Measurements from ENCODE around the gene FEZ2. TPM values are rescaled to one million over a fixed set of nuclear protein-coding genes. Genes with fewer than 3 reads are reported as not detected.

Gene FEZ2
- total and polyA plus RNA-seq, 4 donors, result 36.1 to 59.4 (median 58.5) TPM

GRCh38 chr2:36582538-36582937, 15.4 kb downstream of the FEZ2 start:
- no peaks in the 10 kb centered on the region for H3K4me1 ChIP-seq (ENCODE audit: control insufficient read depth in 1 of 2, insufficient read depth in 2 of 2, low read length in 2 of 2)
- ATAC-seq (ENCODE audit: low FRiP score) (no peak), DNase-seq (no peak)
- no peaks in the 10 kb centered on the region for H3K9me3 ChIP-seq (ENCODE audit: control insufficient read depth, low read length)
- 77% methylated on average over 5 of the region's 5 CpGs for WGBS, 2 donors
- H3K4me3 ChIP-seq (ENCODE audit: low read length in 2 of 2), result no peak overlapping the region
- H3K36me3 ChIP-seq (ENCODE audit: control insufficient read depth in 1 of 2, insufficient read depth in 2 of 2, low read length in 1 of 2), result peaks cover 14% of the 10 kb centered on the region in 2 donors
- intact Hi-C loops (cut with DNase I), result no loop called here
- H3K27ac ChIP-seq (ENCODE audit: low read depth in 1 of 2, low read length in 2 of 2), result no peak overlapping the region
- H3K27me3 ChIP-seq (ENCODE audit: control insufficient read depth in 1 of 2, insufficient read depth in 2 of 2, low read length in 1 of 2), result no peaks in the 10 kb centered on the region

- Histone ChIP-seq H3K4me1 (ENCODE audit: control insufficient read depth in 1 of 2, insufficient read depth in 2 of 2, low read length in 2 of 2) (no peaks in the 10 kb centered on the region), H3K27me3 (ENCODE audit: control insufficient read depth in 1 of 2, insufficient read depth in 2 of 2, low read length in 1 of 2) (no peaks in the 10 kb centered on the region), H3K27ac (ENCODE audit: low read depth in 1 of 2, low read length in 2 of 2) (no peak overlapping the region), H3K9me3 (ENCODE audit: control insufficient read depth, low read length) (no peaks in the 10 kb centered on the region), H3K4me3 (ENCODE audit: low read length in 2 of 2) (no peak overlapping the region), H3K36me3 (ENCODE audit: control insufficient read depth in 1 of 2, insufficient read depth in 2 of 2, low read length in 1 of 2) (peaks cover 11 to 14% of the 10 kb centered on the region in 2 donors)
- ATAC-seq (ENCODE audit: low FRiP score) (no peak), DNase-seq (no peak)
- intact Hi-C loops (cut with DNase I), result no loop called here
These were observed 18.7 kb downstream of the FEZ2 start for GRCh38 chr2:36579297-36579664.

GRCh38 chr2:36578343-36579296, 19.3 kb downstream of the FEZ2 start:
- H3K4me1 ChIP-seq (ENCODE audit: control insufficient read depth in 1 of 2, insufficient read depth in 2 of 2, low read length in 2 of 2), result no peaks in the 10 kb centered on the region
- H3K36me3 ChIP-seq (ENCODE audit: control insufficient read depth in 1 of 2, insufficient read depth in 2 of 2, low read length in 1 of 2), result peaks cover 11 to 14% of the 10 kb centered on the region in 2 donors
- no peak overlapping the region for H3K4me3 ChIP-seq (ENCODE audit: low read length in 2 of 2)
- no peak overlapping the region for H3K27ac ChIP-seq (ENCODE audit: low read depth in 1 of 2, low read length in 2 of 2)
- DNase-seq, result no peak
- 88 to 90% methylated on average over 10 of the region's 10 CpGs for WGBS, 2 donors
- intact Hi-C loops (cut with DNase I), result no loop called here
- H3K27me3 ChIP-seq (ENCODE audit: control insufficient read depth in 1 of 2, insufficient read depth in 2 of 2, low read length in 1 of 2), result no peaks in the 10 kb centered on the region
- no peaks in the 10 kb centered on the region for H3K9me3 ChIP-seq (ENCODE audit: control insufficient read depth, low read length)
- ATAC-seq (ENCODE audit: low FRiP score), result no peak

- DNase-seq (no peak), ATAC-seq (ENCODE audit: low FRiP score) (no peak)
- H3K36me3 ChIP-seq (ENCODE audit: control insufficient read depth in 1 of 2, insufficient read depth in 2 of 2, low read length in 1 of 2), result peaks cover 9 to 14% of the 10 kb centered on the region in 2 donors
- H3K9me3 ChIP-seq (ENCODE audit: control insufficient read depth, low read length), result no peaks in the 10 kb centered on the region
- intact Hi-C loops (cut with DNase I), result no loop called here
- H3K27ac ChIP-seq (ENCODE audit: low read depth in 1 of 2, low read length in 2 of 2), result no peak overlapping the region
- no peak overlapping the region for H3K4me3 ChIP-seq (ENCODE audit: low read length in 2 of 2)
- no peaks in the 10 kb centered on the region for H3K4me1 ChIP-seq (ENCODE audit: control insufficient read depth in 1 of 2, insufficient read depth in 2 of 2, low read length in 2 of 2)
- 87 to 92% methylated on average over 2 of the region's 2 CpGs for WGBS, 2 donors
- no peaks in the 10 kb centered on the region for H3K27me3 ChIP-seq (ENCODE audit: control insufficient read depth in 1 of 2, insufficient read depth in 2 of 2, low read length in 1 of 2)
These were observed 20.1 kb downstream of the FEZ2 start for GRCh38 chr2:36577884-36578283.

GRCh38 chr2:36574560-36574959, 23.4 kb downstream of the FEZ2 start:
- Histone ChIP-seq H3K4me3 (ENCODE audit: low read length in 2 of 2) (no peak overlapping the region), H3K36me3 (ENCODE audit: control insufficient read depth in 1 of 2, insufficient read depth in 2 of 2, low read length in 1 of 2) (peaks cover 3 to 6% of the 10 kb centered on the region in 2 donors), H3K27ac (ENCODE audit: low read depth in 1 of 2, low read length in 2 of 2) (no peak overlapping the region), H3K4me1 (ENCODE audit: control insufficient read depth in 1 of 2, insufficient read depth in 2 of 2, low read length in 2 of 2) (peaks cover 0 to 2% of the 10 kb centered on the region in 2 donors), H3K9me3 (ENCODE audit: control insufficient read depth, low read length) (no peaks in the 10 kb centered on the region), H3K27me3 (ENCODE audit: control insufficient read depth in 1 of 2, insufficient read depth in 2 of 2, low read length in 1 of 2) (no peaks in the 10 kb centered on the region)
- intact Hi-C loops (cut with DNase I), result no loop called here
- ATAC-seq (ENCODE audit: low FRiP score) (no peak), DNase-seq (no peak)
- 92 to 98% methylated on average over 2 of the region's 2 CpGs for WGBS, 2 donors

- peaks cover 0 to 2% of the 10 kb centered on the region in 2 donors for H3K4me1 ChIP-seq (ENCODE audit: control insufficient read depth in 1 of 2, insufficient read depth in 2 of 2, low read length in 2 of 2)
- 92 to 97% methylated on average over 1 of the region's 1 CpG for WGBS, 2 donors
- no peaks in the 10 kb centered on the region for H3K9me3 ChIP-seq (ENCODE audit: control insufficient read depth, low read length)
- ATAC-seq (ENCODE audit: low FRiP score) (no peak), DNase-seq (no peak)
- no peaks in the 10 kb centered on the region for H3K27me3 ChIP-seq (ENCODE audit: control insufficient read depth in 1 of 2, insufficient read depth in 2 of 2, low read length in 1 of 2)
- H3K36me3 ChIP-seq (ENCODE audit: control insufficient read depth in 1 of 2, insufficient read depth in 2 of 2, low read length in 1 of 2), result peaks cover under 1% of the 10 kb centered on the region in 2 donors
- H3K27ac ChIP-seq (ENCODE audit: low read depth in 1 of 2, low read length in 2 of 2), result no peak overlapping the region
- intact Hi-C loops (cut with DNase I), result no loop called here
- H3K4me3 ChIP-seq (ENCODE audit: low read length in 2 of 2), result no peak overlapping the region
These were observed 24.8 kb downstream of the FEZ2 start for GRCh38 chr2:36573165-36573564.

- no peak overlapping the region for H3K4me3 ChIP-seq (ENCODE audit: low read length in 2 of 2)
- no peak overlapping the region for H3K27ac ChIP-seq (ENCODE audit: low read depth in 1 of 2, low read length in 2 of 2)
- WGBS, 2 donors, result 56 to 61% methylated on average over 4 of the region's 4 CpGs
- intact Hi-C loops (cut with DNase I), result no loop called here
- H3K4me1 ChIP-seq (ENCODE audit: control insufficient read depth in 1 of 2, insufficient read depth in 2 of 2, low read length in 2 of 2), result peaks cover 0 to 2% of the 10 kb centered on the region in 2 donors
- DNase-seq (no peak), ATAC-seq (ENCODE audit: low FRiP score) (no peak)
- H3K27me3 ChIP-seq (ENCODE audit: control insufficient read depth in 1 of 2, insufficient read depth in 2 of 2, low read length in 1 of 2), result no peaks in the 10 kb centered on the region
- H3K9me3 ChIP-seq (ENCODE audit: control insufficient read depth, low read length), result no peaks in the 10 kb centered on the region
- H3K36me3 ChIP-seq (ENCODE audit: control insufficient read depth in 1 of 2, insufficient read depth in 2 of 2, low read length in 1 of 2), result no peaks in the 10 kb centered on the region
These were observed 25.3 kb downstream of the FEZ2 start for GRCh38 chr2:36572719-36573059.

- H3K4me3 ChIP-seq (ENCODE audit: low read length in 2 of 2), result no peak overlapping the region
- DNase-seq, result no peak
- H3K9me3 ChIP-seq (ENCODE audit: control insufficient read depth, low read length), result no peaks in the 10 kb centered on the region
- intact Hi-C loops (cut with DNase I), result no loop called here
- ATAC-seq (ENCODE audit: low FRiP score), result no peak
- H3K36me3 ChIP-seq (ENCODE audit: control insufficient read depth in 1 of 2, insufficient read depth in 2 of 2, low read length in 1 of 2), result no peaks in the 10 kb centered on the region
- 74 to 86% methylated on average over 3 of the region's 3 CpGs for WGBS, 2 donors
- H3K27ac ChIP-seq (ENCODE audit: low read depth in 1 of 2, low read length in 2 of 2), result no peak overlapping the region
- peaks cover 0 to 2% of the 10 kb centered on the region in 2 donors for H3K4me1 ChIP-seq (ENCODE audit: control insufficient read depth in 1 of 2, insufficient read depth in 2 of 2, low read length in 2 of 2)
- H3K27me3 ChIP-seq (ENCODE audit: control insufficient read depth in 1 of 2, insufficient read depth in 2 of 2, low read length in 1 of 2), result no peaks in the 10 kb centered on the region
These were observed 25.8 kb downstream of the FEZ2 start for GRCh38 chr2:36572054-36572718.

- Histone ChIP-seq H3K27ac (ENCODE audit: low read depth in 1 of 2, low read length in 2 of 2) (no peak overlapping the region), H3K4me3 (ENCODE audit: low read length in 2 of 2) (no peak overlapping the region), H3K9me3 (ENCODE audit: control insufficient read depth, low read length) (no peaks in the 10 kb centered on the region), H3K4me1 (ENCODE audit: control insufficient read depth in 1 of 2, insufficient read depth in 2 of 2, low read length in 2 of 2) (peaks cover 0 to 2% of the 10 kb centered on the region in 2 donors), H3K36me3 (ENCODE audit: control insufficient read depth in 1 of 2, insufficient read depth in 2 of 2, low read length in 1 of 2) (no peaks in the 10 kb centered on the region), H3K27me3 (ENCODE audit: control insufficient read depth in 1 of 2, insufficient read depth in 2 of 2, low read length in 1 of 2) (no peaks in the 10 kb centered on the region)
- WGBS, 2 donors, result 61 to 72% methylated on average over 1 of the region's 1 CpG
- DNase-seq, result no peak
- intact Hi-C loops (cut with DNase I), result no loop called here
- no peak for ATAC-seq (ENCODE audit: low FRiP score)
These were observed 27.6 kb downstream of the FEZ2 start for GRCh38 chr2:36570416-36570815.

Measured in aorta (tissue), 5 donors.